B cell (primary cell): ENCODE results near the gene BMPER.

Source experiments
- CTCF ChIP-seq: fragments of 200-600 bp; IDR thresholded peaks from one replicate; pipeline ENCODE4 v1.8.0; 2022; ENCODE audit warnings: antibody characterized with exemption, mild to moderate bottlenecking
- EZH2 ChIP-seq: IDR thresholded peaks from 2 replicates; pipeline ENCODE4 v1.6.1; 2012; ENCODE audit warnings: borderline replicate concordance, low read depth, mild to moderate bottlenecking, moderate library complexity, low read length; ENCODE audit not compliant: insufficient read depth, poor library complexity, severe bottlenecking

- TF ChIP-seq CTCF: no peak
- TF ChIP-seq EZH2: no peak
Observed at GRCh38 chr7:34157137-34157536, 251.8 kb downstream of the BMPER start.
